ENCODE results near the gene TNS1. TPM values are rescaled to one million over a fixed set of nuclear protein-coding genes. Genes with fewer than 3 reads are reported as not detected.
A peak's percentile ranks its signal among the peaks of the same experiment; 100 is the strongest.

TNS1 gene
- total RNA-seq, 2 donors from 2014 or later = 4.4 to 44.9 TPM

- Mint-ChIP-seq H3K27me3 (peaks cover 5% of the 10 kb centered on the region), H3K27ac (peak overlapping the region; percentile 80), H3K36me3 (ENCODE audit: low read depth) (no peaks in the 10 kb centered on the region), H3K4me3 (peak overlapping the region; percentile 61), H3K4me1 (peaks cover 20% of the 10 kb centered on the region), H3K9me3 (no peaks in the 10 kb centered on the region)
- peak; percentile 79 for ATAC-seq (replicated peaks)
Measured at GRCh38 chr2:217756375-217757107, 246.3 kb downstream of the TNS1 start.

GRCh38 chr2:217755027-217755745 is 247.6 kb downstream of the TNS1 start:
- H3K36me3 Mint-ChIP-seq (ENCODE audit: low read depth) = no peaks in the 10 kb centered on the region
- no peaks in the 10 kb centered on the region for H3K9me3 Mint-ChIP-seq
- H3K27ac Mint-ChIP-seq = peak overlapping the region; percentile 78
- H3K4me3 Mint-ChIP-seq = peak overlapping the region; percentile 61
- peaks cover 5% of the 10 kb centered on the region for H3K27me3 Mint-ChIP-seq
- peaks cover 20% of the 10 kb centered on the region for H3K4me1 Mint-ChIP-seq
- ATAC-seq (replicated peaks) = no peak

- H3K4me3 Mint-ChIP-seq = no peak overlapping the region
- H3K9me3 Mint-ChIP-seq = no peaks in the 10 kb centered on the region
- no peak for ATAC-seq (replicated peaks)
- H3K4me1 Mint-ChIP-seq = peaks cover 20% of the 10 kb centered on the region
- H3K36me3 Mint-ChIP-seq (ENCODE audit: low read depth) = no peaks in the 10 kb centered on the region
- H3K27me3 Mint-ChIP-seq = peaks cover 5% of the 10 kb centered on the region
- no peak overlapping the region for H3K27ac Mint-ChIP-seq
Measured at GRCh38 chr2:217753460-217754200, 249.2 kb downstream of the TNS1 start.

GRCh38 chr2:217752714-217753459 is 249.9 kb downstream of the TNS1 start:
- Mint-ChIP-seq H3K4me3 (no peak overlapping the region), H3K36me3 (ENCODE audit: low read depth) (no peaks in the 10 kb centered on the region), H3K4me1 (peaks cover 20% of the 10 kb centered on the region), H3K27me3 (peaks cover 5% of the 10 kb centered on the region), H3K27ac (no peak overlapping the region), H3K9me3 (no peaks in the 10 kb centered on the region)
- ATAC-seq (replicated peaks) = no peak

- Mint-ChIP-seq H3K27ac (peak overlapping the region; percentile 1), H3K4me3 (no peak overlapping the region), H3K27me3 (peaks cover 5% of the 10 kb centered on the region), H3K9me3 (no peaks in the 10 kb centered on the region), H3K4me1 (peaks cover 19% of the 10 kb centered on the region), H3K36me3 (ENCODE audit: low read depth) (no peaks in the 10 kb centered on the region)
- ATAC-seq (replicated peaks) = no peak
Measured at GRCh38 chr2:217751952-217752351, 250.8 kb downstream of the TNS1 start.

DNA sequence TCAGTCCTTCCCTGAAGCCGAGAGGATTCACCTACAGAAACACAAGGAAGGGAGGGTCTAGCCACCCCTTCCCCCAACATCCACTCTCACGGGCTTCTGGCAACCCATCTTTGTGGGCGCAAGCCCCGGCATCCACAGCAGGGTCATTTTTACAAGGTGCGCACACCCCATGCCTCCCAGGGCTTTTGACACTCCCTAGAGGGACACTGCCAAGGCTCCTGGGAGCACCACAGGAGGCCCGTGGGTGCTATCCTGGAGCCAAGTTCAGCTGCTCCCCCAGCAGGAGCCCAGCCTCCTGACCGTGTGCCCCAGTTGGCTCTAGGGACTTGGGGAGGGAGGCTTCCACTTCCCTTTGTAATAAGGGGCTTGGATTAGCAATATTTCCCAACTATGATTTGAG is 251.6 kb downstream of the TNS1 start:
- H3K36me3 Mint-ChIP-seq (ENCODE audit: low read depth) = no peaks in the 10 kb centered on the region
- ATAC-seq (replicated peaks) = no peak
- no peaks in the 10 kb centered on the region for H3K9me3 Mint-ChIP-seq
- peaks cover 15% of the 10 kb centered on the region for H3K4me1 Mint-ChIP-seq
- H3K4me3 Mint-ChIP-seq = no peak overlapping the region
- peaks cover 5% of the 10 kb centered on the region for H3K27me3 Mint-ChIP-seq
- no peak overlapping the region for H3K27ac Mint-ChIP-seq

Other genes starting within 250 kb of the TNS1 start
- gene RUFY4, start 66.3 kb upstream of the TNS1 start, total RNA-seq = 1 to 10 TPM in 1 of 2 donors, under 1 TPM in 1; 0.19 to 2.4 TPM
- under 1 TPM in 1 of 2 donors, not detected in 1; 0.48 TPM for gene CXCR2, start 123.0 kb upstream of the TNS1 start, total RNA-seq
- not detected for gene CXCR1, start 164.0 kb upstream of the TNS1 start, total RNA-seq
- 100 to 1,000 TPM; 679 to 681 TPM for gene ARPC2, start 214.2 kb upstream of the TNS1 start, total RNA-seq